Stimulated activated CD4-positive, alpha-beta T cell treated with anti-CD3 and anti-CD28 coated beads, Interleukin-1b, Interleukin-23, amount 100 ng/mL, for 48 hours (primary cell): ENCODE data around the gene SET.

Experiments used
- DNase-seq: peaks from one replicate; pipeline ENCODE4 v3.0.0-alpha.2; 2020

SET gene

DNA sequence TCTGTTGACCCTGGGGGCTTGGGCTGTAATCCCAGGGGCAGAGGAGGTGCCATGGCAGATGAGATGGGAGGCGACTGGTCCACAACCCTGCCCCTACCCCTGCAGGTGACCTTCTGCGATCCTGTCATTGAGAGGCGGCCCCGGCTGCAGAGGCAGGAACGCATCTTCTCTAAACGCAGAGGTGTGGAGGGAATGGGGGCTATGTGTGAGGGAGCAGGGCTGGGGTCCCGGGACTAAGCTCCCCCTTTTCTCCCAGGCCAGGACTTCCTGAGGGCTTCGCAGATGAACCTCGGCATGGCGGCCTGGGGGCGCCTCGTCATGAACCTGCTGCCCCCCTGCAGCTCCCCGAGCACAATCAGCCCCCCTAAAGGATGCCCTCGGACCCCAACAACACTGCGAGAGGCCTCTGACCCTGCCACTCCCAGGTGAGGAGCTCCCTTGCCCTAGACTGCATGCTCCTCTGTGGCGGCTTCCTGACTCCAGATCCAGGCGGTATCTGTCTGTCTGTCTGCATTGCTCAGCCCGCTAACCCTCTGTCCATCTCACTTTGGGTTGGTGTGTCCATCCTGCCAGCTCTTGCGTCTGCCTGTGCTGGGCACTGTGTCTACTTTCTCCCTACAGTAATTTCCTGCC is 25.0 kb downstream of the SET start:
- no peak for DNase-seq

DNA sequence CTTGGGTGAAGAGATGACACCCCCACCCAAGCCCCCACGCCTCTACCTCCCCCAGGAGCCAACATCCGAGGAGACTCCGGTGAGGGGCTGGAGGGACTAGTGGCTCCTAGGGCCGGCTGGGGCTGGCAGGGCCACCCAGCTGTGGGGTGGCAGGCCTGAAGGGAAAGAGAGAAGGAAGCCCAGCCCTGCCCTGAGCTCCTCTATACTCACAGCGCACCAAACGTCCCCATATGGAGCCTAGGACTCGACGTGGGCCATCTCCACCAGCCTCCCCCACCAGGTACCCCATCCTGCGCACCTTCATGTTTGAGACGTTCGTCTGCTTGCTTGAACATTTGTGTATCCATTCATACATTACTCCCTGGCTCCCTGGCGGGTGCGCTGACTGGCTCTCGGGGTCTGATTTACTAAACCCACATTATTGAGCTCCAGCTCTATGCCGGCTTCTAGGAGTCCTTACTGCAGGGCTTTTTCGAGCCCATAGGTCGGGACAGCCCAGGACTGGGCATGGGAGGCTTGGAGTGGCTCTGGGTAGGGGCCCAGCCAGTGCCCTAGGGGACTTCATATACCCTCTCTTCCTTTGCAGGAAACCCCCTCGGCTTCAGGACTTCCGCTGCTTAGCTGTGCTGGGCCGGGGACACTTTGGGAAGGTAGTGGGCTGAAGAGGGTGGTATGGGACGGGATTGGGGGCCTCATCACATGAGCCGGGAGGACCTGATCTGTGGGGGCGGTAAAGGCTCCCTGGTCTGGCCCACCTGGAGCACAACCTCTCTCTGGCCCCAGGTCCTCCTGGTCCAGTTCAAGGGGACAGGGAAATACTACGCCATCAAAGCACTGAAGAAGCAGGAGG is 25.8 kb downstream of the SET start:
- DNase-seq: no peak

DNA sequence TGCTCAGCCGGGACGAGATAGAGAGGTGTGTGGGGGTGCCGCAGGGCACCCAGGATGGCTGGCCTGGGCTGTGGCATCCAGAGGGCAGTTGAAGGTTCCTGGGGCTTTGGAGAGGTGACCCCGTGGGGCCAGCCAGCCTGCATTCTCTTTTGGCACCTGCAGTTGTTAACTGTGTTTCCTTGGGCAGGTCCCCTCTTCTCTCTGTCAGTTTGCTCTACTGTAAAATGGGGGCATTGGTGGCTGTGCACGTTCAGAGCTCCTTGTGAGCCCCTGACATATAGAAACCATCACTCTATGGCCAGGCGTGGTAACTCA is 26.4 kb downstream of the SET start:
- no peak for DNase-seq

DNA sequence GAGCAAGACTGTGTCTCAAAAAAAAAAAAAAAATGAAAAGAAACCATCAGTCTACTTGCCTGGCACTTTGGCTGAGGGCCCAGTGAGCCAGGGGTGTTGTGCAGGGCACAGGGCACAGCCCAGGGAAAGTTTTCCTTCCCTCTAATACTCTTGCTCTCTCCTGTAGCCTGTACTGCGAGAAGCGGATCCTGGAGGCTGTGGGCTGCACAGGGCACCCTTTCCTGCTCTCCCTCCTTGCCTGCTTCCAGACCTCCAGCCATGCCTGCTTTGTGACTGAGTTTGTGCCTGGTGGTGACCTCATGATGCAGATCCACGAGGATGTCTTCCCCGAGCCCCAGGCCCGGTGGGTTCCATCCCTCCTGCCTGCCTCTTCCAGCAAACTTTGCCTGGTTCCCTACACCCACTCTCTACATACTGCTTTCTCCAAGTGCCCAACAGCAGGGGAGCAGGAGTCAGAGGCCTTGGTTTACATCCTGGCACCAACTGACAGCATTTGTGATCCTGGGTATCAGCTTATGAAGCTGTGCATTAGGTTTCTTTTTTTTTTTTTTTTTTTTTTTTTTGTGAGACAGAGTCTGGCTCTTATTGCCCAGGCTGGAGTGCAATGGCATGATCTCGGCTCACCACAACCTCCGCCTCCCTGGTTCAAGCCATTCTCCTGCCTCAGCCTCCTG is 27.7 kb downstream of the SET start:
- no peak for DNase-seq

DNA sequence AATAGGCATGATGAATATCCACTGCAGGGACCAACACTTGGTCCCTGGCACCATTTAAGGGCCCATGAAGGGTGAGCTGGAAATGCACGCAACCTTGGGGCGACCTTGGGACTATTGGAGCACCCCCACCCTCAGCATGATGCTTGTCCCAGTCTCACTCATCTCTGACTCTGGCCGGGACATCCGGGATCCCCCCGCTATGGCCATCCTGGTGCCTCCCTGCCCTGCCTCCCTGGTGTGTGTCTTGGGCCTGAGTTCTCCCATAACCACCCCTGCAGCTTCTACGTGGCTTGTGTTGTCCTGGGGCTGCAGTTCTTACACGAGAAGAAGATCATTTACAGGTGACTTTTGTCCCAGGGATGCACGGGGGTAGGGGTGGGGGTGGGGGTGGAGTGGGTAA is 29.0 kb downstream of the SET start:
- DNase-seq: no peak

DNA sequence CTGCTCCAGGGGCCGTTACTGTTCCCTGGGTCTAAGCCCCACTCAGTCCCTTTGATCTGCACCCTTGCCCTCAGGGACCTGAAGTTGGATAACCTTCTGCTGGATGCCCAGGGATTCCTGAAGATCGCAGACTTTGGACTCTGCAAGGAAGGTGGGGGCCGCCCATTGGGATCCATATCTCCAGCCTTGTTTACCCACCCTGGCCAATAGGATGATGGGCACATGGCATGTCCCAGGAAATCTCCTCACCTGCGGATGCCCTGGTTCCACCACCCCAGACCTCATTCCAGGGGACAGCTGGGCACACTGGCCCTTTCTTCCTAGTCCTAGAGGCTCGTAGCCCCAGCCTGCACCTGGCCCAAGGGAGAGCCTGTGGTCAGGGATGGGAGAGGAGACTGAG is 29.5 kb downstream of the SET start:
- no peak for DNase-seq

DNA sequence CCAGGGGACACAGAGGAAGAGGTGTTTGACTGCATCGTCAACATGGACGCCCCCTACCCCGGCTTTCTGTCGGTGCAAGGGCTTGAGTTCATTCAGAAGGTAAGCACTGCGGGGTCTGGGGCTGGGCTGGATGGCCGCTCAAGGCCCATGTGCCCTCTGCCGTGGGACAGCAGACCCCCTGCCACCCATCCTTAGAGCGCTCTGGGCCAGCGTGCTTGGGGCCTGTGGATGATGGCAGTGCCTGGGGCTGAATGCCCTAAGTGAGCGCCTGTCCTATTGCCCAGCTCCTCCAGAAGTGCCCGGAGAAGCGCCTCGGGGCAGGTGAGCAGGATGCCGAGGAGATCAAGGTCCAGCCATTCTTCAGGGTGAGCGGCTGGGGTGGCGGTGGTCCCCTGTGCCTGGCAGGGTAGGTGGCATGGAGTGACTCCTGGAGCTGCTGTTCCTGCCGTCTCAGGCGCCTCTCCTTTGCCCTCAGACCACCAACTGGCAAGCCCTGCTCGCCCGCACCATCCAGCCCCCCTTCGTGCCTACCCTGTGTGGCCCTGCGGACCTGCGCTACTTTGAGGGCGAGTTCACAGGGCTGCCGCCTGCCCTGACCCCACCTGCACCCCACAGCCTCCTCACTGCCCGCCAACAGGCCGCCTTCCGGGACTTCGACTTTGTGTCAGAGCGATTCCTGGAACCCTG is 31.0 kb downstream of the SET start:
- no peak for DNase-seq

DNA sequence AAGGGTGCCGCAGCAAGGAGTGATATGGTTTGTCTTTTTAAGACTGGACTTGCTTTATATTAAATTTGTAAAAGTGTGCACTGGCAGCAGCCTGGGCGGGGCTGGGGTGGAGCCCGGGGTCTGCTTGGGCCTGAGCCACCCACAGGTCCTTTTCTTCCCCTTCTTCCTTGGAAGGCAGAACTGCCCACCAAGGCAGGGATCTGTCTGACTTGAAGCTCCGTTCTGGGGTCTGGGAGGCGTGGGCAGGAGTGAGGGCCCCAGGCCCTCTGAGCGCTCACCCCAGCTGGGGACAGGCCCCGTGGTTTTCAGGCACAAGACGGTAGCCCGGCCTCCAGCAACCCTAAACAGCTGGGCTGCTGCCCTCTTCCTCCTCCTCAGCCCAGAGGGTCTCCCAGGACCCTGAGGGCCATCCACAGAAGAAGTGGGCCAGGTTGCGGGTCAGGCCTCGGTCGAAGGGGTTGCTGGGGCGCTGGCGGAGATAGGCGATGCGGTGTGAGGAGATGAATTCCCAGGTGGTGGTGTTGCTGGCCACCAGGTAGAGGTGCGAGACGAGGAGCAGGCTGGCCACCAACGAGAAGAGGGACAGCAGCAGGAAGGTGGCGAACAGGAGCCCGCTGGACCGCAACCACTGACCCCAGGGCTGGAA is 31.9 kb downstream of the SET start:
- DNase-seq: no peak

DNA sequence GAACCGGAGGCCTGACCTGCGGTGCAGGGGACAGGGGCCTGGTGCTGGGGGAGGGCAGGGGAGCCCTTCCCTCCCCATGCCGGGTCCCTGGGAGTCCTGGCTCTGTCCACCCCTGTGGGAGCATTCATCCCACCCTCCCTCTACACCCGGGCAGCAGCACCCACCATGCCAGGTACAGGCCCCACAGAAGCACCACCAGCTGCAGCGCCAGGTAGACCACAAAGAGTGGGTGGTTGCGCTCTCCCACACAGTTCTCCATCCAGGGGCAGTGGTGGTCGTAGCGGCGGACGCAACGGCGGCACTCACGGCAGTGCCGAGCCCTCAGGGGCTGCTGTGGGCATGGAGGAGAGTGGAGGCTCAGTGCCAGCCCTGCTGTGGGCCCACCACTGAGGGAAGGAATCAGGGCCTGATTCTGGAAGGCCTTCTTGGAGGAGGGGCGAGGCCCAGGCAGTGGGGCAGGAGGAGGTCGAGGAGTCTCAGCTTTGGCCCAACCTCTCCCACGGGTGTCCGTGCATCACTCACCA is 32.5 kb downstream of the SET start:
- DNase-seq: no peak

DNA sequence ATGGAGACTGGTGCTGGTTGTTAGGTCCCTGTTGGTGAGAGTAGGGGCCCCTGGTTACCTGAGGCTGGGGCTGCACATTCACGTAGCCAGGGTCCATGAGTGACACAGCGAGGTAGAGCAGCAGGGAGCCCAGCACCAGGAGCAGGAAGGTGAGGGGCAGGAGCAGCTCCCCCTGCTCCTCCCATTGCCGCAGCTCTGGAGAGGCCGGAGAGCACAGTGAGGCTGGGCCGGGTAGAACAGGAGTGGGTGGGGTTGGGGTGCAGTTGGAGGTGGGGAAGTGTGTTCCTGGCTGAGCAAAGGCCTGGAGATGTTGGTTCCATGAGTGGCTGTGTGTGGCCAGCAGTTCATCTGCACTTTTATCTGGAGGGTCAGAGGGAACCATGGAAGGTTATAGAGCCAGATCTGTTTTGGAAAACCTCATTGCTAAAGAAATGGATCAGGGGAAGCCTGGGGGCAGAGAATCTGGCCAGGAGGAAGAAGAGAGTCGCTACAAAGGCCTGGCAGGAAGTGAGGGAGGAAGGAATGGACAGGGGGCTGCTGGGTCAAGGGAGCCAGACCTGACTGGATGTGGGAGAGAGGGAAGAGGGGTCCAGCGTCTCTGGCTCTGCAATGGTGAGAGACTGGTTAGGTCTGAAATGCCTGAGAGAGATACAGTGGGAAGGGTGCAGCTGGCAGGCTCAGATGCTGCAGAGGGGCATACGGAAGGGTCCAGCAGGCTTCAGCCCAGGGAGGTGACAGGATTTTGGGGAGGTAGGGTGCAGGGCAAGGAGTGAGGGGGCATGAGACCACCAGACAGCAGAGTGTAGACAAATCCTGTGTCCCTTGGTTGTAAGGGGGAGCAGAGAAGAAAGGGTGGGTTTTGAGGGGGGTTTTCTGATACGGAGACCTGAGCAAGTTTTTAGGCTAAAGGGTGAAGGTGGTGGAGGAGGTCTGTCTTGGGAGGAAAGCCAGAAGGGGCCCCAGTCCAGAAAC is 33.6 kb downstream of the SET start:
- no peak for DNase-seq

DNA sequence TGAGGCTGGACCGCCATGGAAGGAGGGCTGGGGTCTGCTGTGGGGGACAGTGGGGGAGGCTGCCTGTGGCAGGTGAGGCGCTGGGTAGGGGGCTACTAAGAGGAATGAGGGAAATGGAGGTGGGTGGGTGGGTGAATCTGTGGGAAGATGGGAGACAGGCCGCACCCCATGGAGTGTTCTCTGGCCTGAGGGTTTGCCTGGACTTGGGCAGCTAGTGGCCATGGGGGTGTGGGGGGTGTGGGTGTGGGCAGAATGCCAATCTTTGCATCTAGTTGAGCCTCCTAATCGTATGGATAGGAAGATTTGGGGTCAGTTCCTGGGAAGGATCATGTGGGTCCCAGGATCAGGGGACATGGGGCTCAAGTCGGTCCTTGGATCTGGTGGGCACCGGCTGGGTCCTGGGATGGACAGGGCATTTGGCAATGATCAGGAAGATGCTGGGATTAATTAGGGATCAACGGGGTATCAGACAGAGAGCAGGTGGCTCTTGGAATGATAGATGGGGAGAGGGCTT is 34.4 kb downstream of the SET start:
- DNase-seq: no peak

DNA sequence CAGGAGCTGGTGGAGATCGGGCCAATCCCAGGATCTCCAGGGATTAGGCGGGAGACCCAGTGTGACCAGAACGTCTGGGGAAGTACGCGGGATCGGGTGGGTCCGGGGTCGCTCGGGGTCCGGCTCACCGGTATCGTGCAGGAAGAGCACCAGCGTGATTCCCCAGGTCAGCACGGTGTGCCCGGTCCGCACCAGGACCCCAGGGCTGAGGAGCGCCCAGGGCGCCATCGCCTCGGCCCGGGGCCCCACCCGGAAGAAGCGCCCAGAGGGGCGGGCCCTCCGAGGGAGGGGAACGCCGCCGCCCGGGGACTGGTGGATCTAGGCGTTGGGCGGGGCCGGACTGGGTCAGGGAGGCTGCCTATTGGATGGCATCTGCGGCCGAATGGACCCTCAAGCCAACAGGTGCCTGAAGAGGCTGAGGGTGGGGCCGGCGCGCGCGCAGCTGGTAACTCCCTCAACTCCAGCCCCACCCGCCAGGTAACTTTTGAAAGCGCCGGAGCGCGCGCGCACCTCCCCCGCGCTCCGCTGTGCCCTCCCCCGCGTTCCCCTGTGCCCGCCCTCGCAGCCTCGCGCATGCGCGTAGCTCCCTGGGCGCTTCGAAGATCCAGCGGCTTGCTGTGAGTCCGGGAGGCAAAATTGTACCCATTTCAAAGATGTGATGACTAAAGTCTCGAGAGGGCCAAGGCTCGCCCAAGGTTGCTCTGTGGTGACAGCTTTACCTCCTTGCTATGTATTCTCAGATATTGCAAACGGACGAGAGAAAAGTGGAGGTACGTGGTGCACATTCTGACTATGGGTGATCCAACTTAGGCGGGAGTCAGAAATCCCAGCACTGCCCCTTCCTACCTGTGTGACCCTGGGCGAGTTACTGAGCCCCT is 35.1 kb downstream of the SET start, which contains the start of gene ZDHHC12:
ZDHHC12 (minus strand) TSS at position 262 of the 878 bp plus-strand sequence; CDS start at position 228, 34 bp downstream.
- peak; percentile 100 for DNase-seq

DNA sequence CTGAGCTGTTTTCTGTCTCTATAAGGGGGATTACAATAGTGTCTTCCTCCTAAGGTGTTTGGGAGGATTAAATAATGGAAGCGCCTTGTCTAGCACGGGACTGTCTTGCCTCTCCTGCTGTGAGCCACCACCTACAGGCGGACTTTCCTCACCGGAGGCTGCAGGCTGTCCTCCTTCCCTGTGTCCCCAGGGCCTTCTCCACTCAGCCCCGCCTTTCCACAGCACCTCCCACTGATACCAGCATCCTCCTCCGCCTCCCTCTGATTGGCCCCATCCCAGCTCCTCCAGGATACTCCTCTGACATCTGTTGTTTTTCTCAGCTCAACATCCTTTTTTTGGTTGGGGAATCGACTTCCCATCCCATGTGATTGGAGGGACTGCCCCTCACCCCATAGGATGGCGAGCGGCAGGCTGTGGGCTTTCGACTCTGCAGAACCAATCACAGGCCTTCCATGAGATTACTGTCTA is 35.8 kb downstream of the SET start:
- peak; percentile 55 for DNase-seq

DNA sequence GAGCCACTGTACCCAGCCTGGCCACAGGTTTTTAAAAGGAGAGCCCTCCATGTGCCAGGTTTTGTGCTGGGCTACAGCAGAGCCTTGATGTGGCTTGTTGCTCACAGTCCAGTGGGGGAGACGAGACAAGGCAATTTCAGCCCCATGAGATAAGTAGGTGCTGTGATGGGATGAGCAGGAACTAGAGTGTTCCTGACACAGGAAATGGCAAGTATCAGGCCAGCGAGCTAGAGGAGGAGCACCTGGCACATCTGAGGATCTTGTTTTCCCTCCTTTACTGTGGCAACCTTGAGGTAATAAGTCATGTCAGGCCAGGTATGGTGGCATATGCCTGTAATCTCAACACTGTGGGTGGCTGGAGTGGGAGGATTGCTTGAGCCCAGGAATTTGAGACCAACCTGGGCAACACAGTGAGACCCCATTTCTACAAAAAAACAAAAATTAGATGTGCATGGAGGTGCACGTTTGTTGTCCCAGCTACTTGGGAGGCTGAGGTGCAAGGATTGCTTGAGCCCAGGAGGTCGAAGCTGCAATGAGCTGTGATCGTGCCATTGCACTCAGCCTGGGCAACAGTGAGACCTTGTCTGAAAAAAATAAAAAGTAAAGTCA is 38.7 kb downstream of the SET start:
- no peak for DNase-seq

DNA sequence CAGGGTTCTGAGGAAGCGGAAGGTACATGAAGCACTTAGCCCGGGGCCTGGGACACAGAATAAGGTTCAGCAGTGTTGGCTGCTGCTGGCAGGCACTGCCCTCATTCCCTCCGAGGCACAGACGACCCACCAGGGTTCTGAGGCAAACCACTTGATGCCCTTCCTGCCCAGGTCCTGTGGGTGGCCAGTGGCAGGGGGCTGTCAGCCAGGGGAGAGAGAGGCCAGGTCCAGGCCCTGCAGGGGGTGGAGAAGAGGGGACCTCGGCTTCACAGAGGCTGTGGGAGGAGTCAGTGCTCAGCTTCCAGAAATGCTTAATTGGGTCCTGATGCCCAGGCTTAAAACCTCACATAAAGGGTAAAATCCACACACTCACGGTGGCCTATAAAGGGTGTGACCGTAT is 39.3 kb downstream of the SET start:
- no peak for DNase-seq

DNA sequence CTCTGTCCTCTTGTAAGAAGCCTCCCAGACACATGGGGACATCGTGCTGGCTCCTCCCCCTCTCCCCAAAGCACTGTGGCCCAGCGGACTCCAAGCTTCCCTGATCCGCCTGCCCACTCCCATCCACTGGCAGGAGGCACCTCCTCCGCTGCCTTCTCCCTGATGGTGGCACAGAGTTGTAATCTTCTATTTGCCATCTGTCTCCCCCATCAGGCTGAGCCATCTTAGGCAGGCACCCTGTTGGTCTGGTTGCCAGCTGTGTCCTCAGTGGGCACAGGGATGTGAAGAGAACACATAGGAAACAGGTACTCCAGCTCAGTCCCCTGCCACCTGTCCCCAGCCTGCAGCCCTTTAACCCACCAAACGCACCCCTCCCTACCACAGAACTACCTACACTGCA is 40.3 kb downstream of the SET start:
- no peak for DNase-seq

DNA sequence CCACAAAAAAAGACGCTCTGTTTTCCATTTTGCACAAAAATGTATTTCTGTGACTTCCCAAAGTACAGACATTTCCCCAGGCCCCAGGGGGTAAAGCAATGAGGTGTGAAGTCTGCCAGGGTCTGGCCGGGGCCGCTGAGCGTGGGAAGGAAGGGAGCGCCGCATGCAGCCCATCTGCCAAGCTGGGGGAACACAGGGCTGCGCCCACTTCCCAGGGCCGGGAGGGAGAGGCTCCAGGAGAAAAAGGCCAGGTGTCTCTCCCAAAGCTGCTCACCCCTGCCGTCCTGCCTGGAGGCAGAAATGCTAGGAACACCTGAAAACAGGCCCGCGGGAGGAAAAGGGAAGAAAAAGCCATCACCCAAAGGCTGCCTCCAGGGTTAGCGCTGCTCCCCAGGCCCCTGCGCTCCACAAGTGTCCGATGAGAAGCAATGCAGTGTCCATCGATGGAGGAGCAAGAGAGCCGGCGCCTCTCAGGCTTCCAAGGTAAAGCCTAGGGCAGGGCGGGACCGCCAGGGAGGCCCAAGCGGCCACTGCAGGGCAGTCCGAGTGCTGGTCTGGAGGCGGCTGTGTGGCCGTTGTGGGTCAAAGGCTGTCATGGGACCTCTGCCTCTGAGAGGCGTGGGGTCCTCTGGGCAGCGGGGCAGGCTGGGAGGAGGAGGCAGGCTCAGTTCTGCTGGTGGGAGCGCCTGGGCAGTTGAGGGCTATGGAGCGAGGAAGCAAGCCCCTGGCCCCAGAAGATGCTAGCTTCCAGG is 40.9 kb downstream of the SET start:
- DNase-seq: no peak

DNA sequence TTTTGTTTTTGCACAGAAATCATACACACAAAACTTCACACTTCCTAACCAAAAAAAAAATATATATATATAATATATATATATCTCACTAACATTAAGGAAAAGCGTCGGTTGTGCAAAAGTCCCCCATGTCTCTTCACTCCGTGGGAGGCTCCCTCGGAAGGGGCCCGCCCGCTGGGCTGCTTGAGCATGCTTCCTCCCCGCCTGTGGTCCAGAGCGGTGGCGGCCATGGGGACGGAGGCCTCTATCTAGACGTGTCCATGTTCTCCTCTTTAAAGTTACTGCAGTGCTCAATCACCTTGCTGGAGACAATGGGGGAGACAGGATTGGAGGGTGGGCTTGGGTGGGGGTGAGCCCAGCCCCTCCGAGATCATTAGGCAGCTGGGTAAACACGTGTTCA is 42.1 kb downstream of the SET start:
- no peak for DNase-seq

DNA sequence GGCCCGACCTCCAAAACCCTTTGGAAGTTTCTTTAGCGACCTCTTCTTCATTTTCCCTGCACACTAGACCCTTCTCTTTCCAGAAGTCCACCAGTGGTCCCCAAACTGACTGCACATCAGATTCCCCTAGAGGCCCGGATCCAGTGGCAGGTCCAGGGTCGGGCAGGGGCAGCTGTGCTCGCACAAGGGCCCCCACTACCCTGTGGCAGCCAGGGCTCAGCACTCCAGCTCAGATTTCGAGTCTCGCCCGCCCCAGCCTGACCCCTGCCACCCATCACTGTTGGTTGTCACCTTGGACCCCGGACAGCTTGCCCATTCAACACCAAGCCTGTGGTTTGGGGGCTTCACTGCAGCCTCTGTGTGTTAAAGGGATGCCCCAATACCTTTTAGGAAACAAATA is 42.7 kb downstream of the SET start:
- DNase-seq: no peak
